ENCODE results near the gene DLX1.

GRCh38 chr2:172091000-172091641 is 5.8 kb downstream of the DLX1 start:
- no peak for TF ChIP-seq CTCF (conservative IDR thresholded peaks at IDR 0.05)
- TF ChIP-seq EZH2 (IDR thresholded peaks at IDR 0.05; ENCODE audit: low read depth) = no peak

All from PC-9 (cell line).